H9 (cell line): ENCODE data around the gene FTO. TPM values are rescaled to one million over a fixed set of nuclear protein-coding genes. Genes with fewer than 3 reads are reported as not detected.

Experiments
- DNase-seq: peaks from one replicate; pipeline ENCODE4 v3.0.0-alpha.2; 2017
- H2AFZ ChIP-seq: one replicate; pipeline ENCODE4 v1.6.1; 2013; ENCODE audit warnings: mild to moderate bottlenecking, low read length, control low read depth, moderate library complexity
- H2AK5ac ChIP-seq: 2 replicates; pipeline ENCODE4 v1.6.1; 2013; ENCODE audit warnings: low read length, control low read depth, mixed read lengths; ENCODE audit not compliant: insufficient read length
- H2BK120ac ChIP-seq: one replicate; pipeline ENCODE4 v1.6.1; 2013; ENCODE audit warnings: low read depth, mild to moderate bottlenecking, low read length, control low read depth, inconsistent platforms; ENCODE audit not compliant: poor library complexity, severe bottlenecking
- H2BK12ac ChIP-seq: 2 replicates; pipeline ENCODE4 v1.6.1; 2013; ENCODE audit warnings: low read length, control low read depth, mixed read lengths, low read depth; ENCODE audit not compliant: insufficient read length
- H2BK15ac ChIP-seq: 2 replicates; pipeline ENCODE4 v1.6.1; 2013; ENCODE audit warnings: low read depth, low read length, control low read depth
- H2BK20ac ChIP-seq: one replicate; pipeline ENCODE4 v1.6.1; 2013; ENCODE audit warnings: low read depth, mild to moderate bottlenecking, low read length, control low read depth, inconsistent platforms; ENCODE audit not compliant: poor library complexity, severe bottlenecking
- H2BK5ac ChIP-seq: 2 replicates; pipeline ENCODE4 v1.6.1; 2013; ENCODE audit warnings: low read length, control low read depth, mixed read lengths; ENCODE audit not compliant: insufficient read length
- H3K14ac ChIP-seq: 2 replicates; pipeline ENCODE4 v1.6.1; 2013; ENCODE audit warnings: low read length, control low read depth; ENCODE audit not compliant: insufficient read depth
- H3K18ac ChIP-seq: 2 replicates; pipeline ENCODE4 v1.6.1; 2013; ENCODE audit warnings: low read depth, mild to moderate bottlenecking, mixed read lengths, low read length, control low read depth; ENCODE audit not compliant: insufficient read length
- H3K23ac ChIP-seq: 2 replicates; pipeline ENCODE4 v1.6.1; 2013; ENCODE audit warnings: low read length, control low read depth, mixed read lengths, low read depth; ENCODE audit not compliant: insufficient read length
- H3K23me2 ChIP-seq: 2 replicates; pipeline ENCODE4 v1.6.1; 2013; ENCODE audit warnings: low read depth, mild to moderate bottlenecking, mixed read lengths, low read length, control low read depth; ENCODE audit not compliant: insufficient read length, poor library complexity, severe bottlenecking
- H3K27ac ChIP-seq: 2 replicates; pipeline ENCODE4 v1.5.1; 2013; ENCODE audit warnings: low read length, control low read depth, mixed read lengths, low read depth; ENCODE audit not compliant: insufficient read length
- H3K27me3 ChIP-seq: 2 replicates; pipeline ENCODE4 v1.6.1; 2013; ENCODE audit warnings: low read length, control low read depth, inconsistent platforms; ENCODE audit not compliant: insufficient read depth
- H3K4ac ChIP-seq: 2 replicates; pipeline ENCODE4 v1.6.1; 2013; ENCODE audit warnings: low read depth, mild to moderate bottlenecking, control low read depth, inconsistent platforms, low read length, moderate library complexity
- H3K4me1 ChIP-seq: 2 replicates; pipeline ENCODE4 v1.6.1; 2013; ENCODE audit warnings: low read length, control low read depth, inconsistent platforms; ENCODE audit not compliant: insufficient read depth
- H3K4me2 ChIP-seq: 2 replicates; pipeline ENCODE4 v1.6.1; 2013; ENCODE audit warnings: low read length, control low read depth, mixed read lengths; ENCODE audit not compliant: insufficient read length, insufficient read depth
- H3K56ac ChIP-seq: 2 replicates; pipeline ENCODE4 v1.6.1; 2013; ENCODE audit warnings: low read depth, mild to moderate bottlenecking, mixed read lengths, low read length, control low read depth; ENCODE audit not compliant: insufficient read length
- H3K79me1 ChIP-seq: 2 replicates; pipeline ENCODE4 v1.6.1; 2013; ENCODE audit warnings: low read depth, mild to moderate bottlenecking, moderate library complexity, low read length, control low read depth, inconsistent platforms; ENCODE audit not compliant: insufficient read depth, poor library complexity, severe bottlenecking
- H3K79me2 ChIP-seq: 2 replicates; pipeline ENCODE4 v1.6.1; 2013; ENCODE audit warnings: low read length, control low read depth, inconsistent platforms; ENCODE audit not compliant: insufficient read depth
- H3K9ac ChIP-seq: 2 replicates; pipeline ENCODE4 v1.6.1; 2013; ENCODE audit warnings: low read length, control low read depth, mixed read lengths; ENCODE audit not compliant: insufficient read length; ENCODE audit errors: extremely low read depth
- H3K9me3 ChIP-seq: one replicate; pipeline ENCODE4 v1.6.1; 2013; ENCODE audit warnings: low read depth, low read length, inconsistent platforms; ENCODE audit not compliant: control insufficient read depth
- H3T11ph ChIP-seq: one replicate; pipeline ENCODE4 v1.6.1; 2013; ENCODE audit warnings: mild to moderate bottlenecking, low read length, control low read depth, inconsistent platforms
- H4K20me1 ChIP-seq: one replicate; pipeline ENCODE4 v1.6.1; 2013; ENCODE audit not compliant: control insufficient read depth, insufficient read length, insufficient read depth
- H4K5ac ChIP-seq: 2 replicates; pipeline ENCODE4 v1.6.1; 2013; ENCODE audit warnings: low read depth, mild to moderate bottlenecking, mixed read lengths, low read length, control low read depth; ENCODE audit not compliant: insufficient read length
- H4K8ac ChIP-seq: replicated peaks from 2 replicates; pipeline ENCODE4 v1.6.1; 2013; ENCODE audit warnings: low read length, control low read depth, mixed read lengths, low read depth; ENCODE audit not compliant: insufficient read length
- H4K91ac ChIP-seq: 2 replicates; pipeline ENCODE4 v1.6.1; 2013; ENCODE audit warnings: low read depth, mild to moderate bottlenecking, moderate library complexity, mixed read lengths, low read length, control low read depth; ENCODE audit not compliant: insufficient read length
- H3K27ac Mint-ChIP-seq, 3 experiments: 2 replicates in 2 of 3; 3 replicates in 1 of 3; pipeline ENCODE4 v1.8.0; 2020 to 2021; ENCODE audit warnings: mixed read lengths in 3 of 3, mild to moderate bottlenecking in 1 of 3, moderate library complexity in 1 of 3
- H3K27me3 Mint-ChIP-seq: 2 replicates; pipeline ENCODE4 v1.8.0; 2021; ENCODE audit warnings: low read depth, mild to moderate bottlenecking, moderate library complexity, mixed read lengths
- H3K36me3 Mint-ChIP-seq, 3 experiments: 2 replicates in 2 of 3; 3 replicates in 1 of 3; pipeline ENCODE4 v1.8.0; 2020 to 2021; ENCODE audit warnings: low read depth in 3 of 3, mixed read lengths in 3 of 3; ENCODE audit not compliant: insufficient read depth in 1 of 3
- H3K4me1 Mint-ChIP-seq, 2 experiments: 2 replicates each; pipeline ENCODE4 v1.8.0; 2020; ENCODE audit warnings: mixed read lengths in 2 of 2
- H3K4me3 Mint-ChIP-seq, 2 experiments: 2 replicates in 1 of 2; 3 replicates in 1 of 2; pipeline ENCODE4 v1.8.0; 2020 to 2021; ENCODE audit warnings: mild to moderate bottlenecking in 2 of 2, mixed read lengths in 2 of 2, moderate library complexity in 1 of 2
- H3K9me3 Mint-ChIP-seq, 2 experiments: 2 replicates in 1 of 2; 3 replicates in 1 of 2; pipeline ENCODE4 v1.8.0; 2020; ENCODE audit warnings: mild to moderate bottlenecking in 2 of 2, mixed read lengths in 2 of 2, moderate library complexity in 1 of 2
- CTCF ChIP-seq: fragments of 200-600 bp; sonication (generic); conservative IDR thresholded peaks from 3 replicates; pipeline ENCODE4 v1.8.0; 2021; ENCODE audit warnings: antibody characterized with exemption, mild to moderate bottlenecking
- WGBS: extraction: QIAGEN DNeasy Blood & Tissue Kit; methylation state at CpG from one replicate; pipeline ENCODE4 v1.1.7; 2013; ENCODE audit warnings: missing lambda C conversion rate, low lambda C conversion rate, mixed read lengths; ENCODE audit not compliant: insufficient read length; ENCODE audit errors: extremely low coverage; 5-methylcytosine and 5-hydroxymethylcytosine counted together
- total RNA-seq: library from RNA; stranded (reverse); gene quantifications from 2 replicates; pipeline ENCODE4 v1.2.1, GENCODE V29; 2021

Gene FTO
- total RNA-seq, 1 experiment from 2014 or later: 67.9 TPM

- Histone ChIP-seq H4K20me1 (no peaks in the 10 kb centered on the region), H2BK15ac (no peak overlapping the region), H4K5ac (no peak overlapping the region), H3K56ac (no peak overlapping the region), H3K27me3 (no peaks in the 10 kb centered on the region), H3K79me1 (no peaks in the 10 kb centered on the region), H2AFZ (no peak overlapping the region), H3K4me2 (no peak overlapping the region), H3K9ac (no peak overlapping the region), H3K4me1 (no peaks in the 10 kb centered on the region; the same call in 1 of the 2 replicates), H3K23ac (no peak overlapping the region), H2BK120ac (no peak overlapping the region), H3K79me2 (no peaks in the 10 kb centered on the region), H3K23me2 (no peaks in the 10 kb centered on the region), H3T11ph (no peak overlapping the region), H3K27ac (no peak overlapping the region), H4K8ac (no peak overlapping the region), H3K14ac (no peak overlapping the region), H3K4ac (no peak overlapping the region), H2BK20ac (no peak overlapping the region), H3K18ac (no peak overlapping the region), H3K9me3 (no peaks in the 10 kb centered on the region), H2BK12ac (no peak overlapping the region), H2AK5ac (no peak overlapping the region), H2BK5ac (no peak overlapping the region), H4K91ac (no peak overlapping the region)
- no peak overlapping the region for H3K27ac Mint-ChIP-seq
- peaks cover 16 to 17% of the 10 kb centered on the region in 2 experiments for H3K4me1 Mint-ChIP-seq
- TF ChIP-seq CTCF: no peak
- no peaks in the 10 kb centered on the region for H3K9me3 Mint-ChIP-seq
- no peak overlapping the region for H3K4me3 Mint-ChIP-seq
- DNase-seq: no peak
- no peaks in the 10 kb centered on the region for H3K27me3 Mint-ChIP-seq
- no CpG with 5 or more reads among the region's 6 CpGs for WGBS
- H3K36me3 Mint-ChIP-seq: no peaks in the 10 kb centered on the region; a peak in 1 of 7 replicates
These were observed 143.0 kb downstream of the FTO start for GRCh38 chr16:53846971-53847370.
